Measurements from ENCODE around the gene JMJD6.

JMJD6 gene

GRCh38 chr17:76676629-76677028 lies 49.8 kb downstream of the JMJD6 start:
- no peak for DNase-seq

GRCh38 chr17:76675648-76676047 lies 50.8 kb downstream of the JMJD6 start:
- DNase-seq = no peak

- DNase-seq = no peak
Observed at GRCh38 chr17:76674600-76674999, 51.8 kb downstream of the JMJD6 start.

GRCh38 chr17:76673729-76674128 lies 52.7 kb downstream of the JMJD6 start:
- no peak for DNase-seq

GRCh38 chr17:76672892-76673291 lies 53.5 kb downstream of the JMJD6 start:
- DNase-seq = no peak

- DNase-seq = no peak
Observed at GRCh38 chr17:76672270-76672851, 54.0 kb downstream of the JMJD6 start.

- no peak for DNase-seq
Observed at GRCh38 chr17:76671912-76672262, 54.5 kb downstream of the JMJD6 start.

GRCh38 chr17:76671123-76671911 lies 55.1 kb downstream of the JMJD6 start:
- DNase-seq = peak; percentile 98

GRCh38 chr17:76670718-76671122 lies 55.7 kb downstream of the JMJD6 start:
- DNase-seq = no peak

GRCh38 chr17:76670020-76670717 lies 56.2 kb downstream of the JMJD6 start:
- DNase-seq = no peak
